Femur (tissue), 1 donor: ENCODE results near the gene ANKRD33B.
"Not testable (repeated sequence)": the region's sequence is repeated elsewhere in the genome, so short reads cannot be mapped to it uniquely, and the experiment has no call there.

Source experiments
- DNase-seq: peaks from one replicate; pipeline ENCODE4 v3.0.0-alpha.2; 2017

ANKRD33B gene

GRCh38 chr5:10664180-10664769 lies 100.4 kb downstream of the ANKRD33B start:
- DNase-seq = not testable (repeated sequence)

GRCh38 chr5:10665799-10666198 lies 101.9 kb downstream of the ANKRD33B start:
- no peak for DNase-seq

- DNase-seq = no peak
Observed at GRCh38 chr5:10666531-10667299, 102.8 kb downstream of the ANKRD33B start.

GRCh38 chr5:10667431-10668057 lies 103.7 kb downstream of the ANKRD33B start:
- no peak for DNase-seq

- no peak for DNase-seq
Observed at GRCh38 chr5:10668697-10669096, 104.8 kb downstream of the ANKRD33B start.

GRCh38 chr5:10669983-10670382 lies 106.1 kb downstream of the ANKRD33B start:
- no peak for DNase-seq

GRCh38 chr5:10671041-10672008 lies 107.5 kb downstream of the ANKRD33B start:
- DNase-seq = no peak

- DNase-seq = no peak
Observed at GRCh38 chr5:10672146-10673016, 108.5 kb downstream of the ANKRD33B start.

GRCh38 chr5:10673017-10673389 lies 109.1 kb downstream of the ANKRD33B start:
- no peak for DNase-seq

GRCh38 chr5:10673407-10673806 lies 109.5 kb downstream of the ANKRD33B start:
- DNase-seq = no peak

- no peak for DNase-seq
Observed at GRCh38 chr5:10674096-10674495, 110.2 kb downstream of the ANKRD33B start.

GRCh38 chr5:10674582-10674981 lies 110.7 kb downstream of the ANKRD33B start:
- no peak for DNase-seq

- no peak for DNase-seq
Observed at GRCh38 chr5:10675177-10675700, 111.4 kb downstream of the ANKRD33B start.

GRCh38 chr5:10676224-10676623 lies 112.4 kb downstream of the ANKRD33B start:
- DNase-seq = no peak

- no peak for DNase-seq
Observed at GRCh38 chr5:10676946-10677345, 113.1 kb downstream of the ANKRD33B start.

- DNase-seq = no peak
Observed at GRCh38 chr5:10677533-10677932, 113.7 kb downstream of the ANKRD33B start.

GRCh38 chr5:10678244-10678643 lies 114.4 kb downstream of the ANKRD33B start:
- no peak for DNase-seq

GRCh38 chr5:10679336-10679988 lies 115.6 kb downstream of the ANKRD33B start:
- no peak for DNase-seq

GRCh38 chr5:10680876-10681481 lies 117.1 kb downstream of the ANKRD33B start:
- DNase-seq = no peak
